ENCODE results near the gene EPB42.

Gene EPB42

DNA sequence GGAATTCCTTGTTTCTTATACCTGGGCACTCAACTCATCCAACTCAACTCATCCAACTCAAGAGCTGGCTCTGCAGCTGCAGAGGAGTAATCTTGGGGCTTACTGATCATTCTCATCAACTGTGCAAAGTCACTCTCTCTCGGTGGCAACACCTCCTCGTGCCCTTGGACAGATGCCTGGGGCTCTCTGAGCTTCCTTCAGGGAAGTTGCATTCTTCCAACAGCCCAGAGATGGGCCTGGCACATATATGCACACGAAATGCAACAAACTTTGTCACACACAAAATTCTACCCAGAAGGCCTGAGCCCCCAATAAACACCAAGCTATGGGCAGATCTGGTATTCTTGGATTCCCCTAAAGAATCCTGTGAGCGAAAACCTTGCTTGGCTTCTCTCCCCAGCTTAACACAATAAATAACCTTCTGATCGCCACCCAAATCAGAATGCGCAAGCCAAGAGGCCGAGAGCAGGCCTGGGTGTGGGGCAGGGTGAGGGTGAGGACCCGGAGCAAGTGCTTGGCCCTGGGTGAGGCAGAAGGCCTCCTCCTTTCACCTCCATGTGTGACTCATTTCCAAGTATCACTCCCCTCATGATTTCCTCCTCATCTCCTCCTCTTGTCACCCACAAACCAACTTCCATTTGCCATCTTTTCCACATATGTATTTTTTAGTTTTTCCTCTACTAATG lies 30.5 kb upstream of the EPB42 start:
- no peaks in the 10 kb centered on the region for H3K9me3 ChIP-seq (ENCODE audit: control extremely low read depth in 1 of 5, control insufficient read depth in 4 of 5, insufficient read depth in 2 of 5, low read depth in 1 of 5, low read length in 4 of 5)
- no peaks in the 10 kb centered on the region for H3K27me3 ChIP-seq (replicated peaks in 2 of 5; ENCODE audit: control insufficient read depth in 4 of 5, insufficient read depth in 5 of 5, low read length in 4 of 5)
- no peak overlapping the region for H3K4me3 ChIP-seq (ENCODE audit: control insufficient read depth in 1 of 7, extremely low read depth in 1 of 7, insufficient read depth in 4 of 7, low read depth in 2 of 7, low read length in 6 of 7)
- no peaks in the 10 kb centered on the region for H3K36me3 ChIP-seq (ENCODE audit: control insufficient read depth in 4 of 4, insufficient read depth in 4 of 4, low read length in 3 of 4)
- H3K4me1 ChIP-seq (ENCODE audit: control extremely low read depth in 1 of 4, control insufficient read depth in 4 of 4, insufficient read depth in 4 of 4, low read length in 3 of 4) = peaks cover 0 to 66% (median 21%) of the 10 kb centered on the region in 4 experiments
- CTCF ChIA-PET = interaction anchor here (0.7 to 3.5 kb wide), 7 partner anchors 10 to 40 kb away, joined by 3 to 27 read pairs (median 3); partner anchors contain the start of gene TGM5
- WGBS (ENCODE audit: insufficient coverage) = 77% methylated on average over 5 of the region's 8 CpGs
- no peak overlapping the region for H3K27ac ChIP-seq (ENCODE audit: insufficient read depth in 1 of 2, low read depth in 1 of 2, low read length in 2 of 2, poor library complexity in 1 of 2, severe bottlenecking in 2 of 2)
- POLR2A ChIA-PET = no interaction called here
- no peak for DNase-seq

DNA sequence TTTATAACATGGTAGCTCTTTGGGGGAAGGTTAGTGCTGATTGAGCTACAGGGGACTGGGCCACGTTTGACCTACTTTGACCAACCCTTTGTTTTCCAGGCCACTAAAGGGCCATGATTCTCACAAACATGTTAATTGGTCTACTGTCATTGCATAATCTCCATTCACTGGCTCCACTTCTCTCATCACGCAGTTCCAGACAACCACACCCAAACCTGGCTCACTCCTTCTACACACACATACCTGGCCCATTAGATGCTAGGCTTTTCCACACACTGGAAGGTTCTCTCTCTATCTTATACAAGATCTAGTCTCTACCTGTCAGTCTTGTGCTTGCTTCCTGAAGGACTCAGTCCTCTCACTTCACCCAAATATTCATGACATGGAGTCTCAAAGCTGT lies 30.0 kb upstream of the EPB42 start:
- Histone ChIP-seq H3K4me3 (ENCODE audit: control insufficient read depth in 1 of 7, extremely low read depth in 1 of 7, insufficient read depth in 4 of 7, low read depth in 2 of 7, low read length in 6 of 7) (no peak overlapping the region), H3K27me3 (replicated peaks in 2 of 5; ENCODE audit: control insufficient read depth in 4 of 5, insufficient read depth in 5 of 5, low read length in 4 of 5) (no peaks in the 10 kb centered on the region), H3K4me1 (ENCODE audit: control extremely low read depth in 1 of 4, control insufficient read depth in 4 of 4, insufficient read depth in 4 of 4, low read length in 3 of 4) (peaks cover 0 to 72% (median 21%) of the 10 kb centered on the region in 4 experiments), H3K9me3 (ENCODE audit: control extremely low read depth in 1 of 5, control insufficient read depth in 4 of 5, insufficient read depth in 2 of 5, low read depth in 1 of 5, low read length in 4 of 5) (no peaks in the 10 kb centered on the region), H3K27ac (ENCODE audit: insufficient read depth in 1 of 2, low read depth in 1 of 2, low read length in 2 of 2, poor library complexity in 1 of 2, severe bottlenecking in 2 of 2) (no peak overlapping the region), H3K36me3 (ENCODE audit: control insufficient read depth in 4 of 4, insufficient read depth in 4 of 4, low read length in 3 of 4) (no peaks in the 10 kb centered on the region)
- WGBS (ENCODE audit: insufficient coverage) = 90% methylated on average over 2 of the region's 2 CpGs
- DNase-seq = no peak
- ChIA-PET POLR2A (no interaction called here), CTCF (interaction anchor here (0.7 to 3.5 kb wide), 8 partner anchors 10 to 39 kb away, joined by 3 to 27 read pairs (median 3); partner anchors contain the start of gene TGM5)

DNA sequence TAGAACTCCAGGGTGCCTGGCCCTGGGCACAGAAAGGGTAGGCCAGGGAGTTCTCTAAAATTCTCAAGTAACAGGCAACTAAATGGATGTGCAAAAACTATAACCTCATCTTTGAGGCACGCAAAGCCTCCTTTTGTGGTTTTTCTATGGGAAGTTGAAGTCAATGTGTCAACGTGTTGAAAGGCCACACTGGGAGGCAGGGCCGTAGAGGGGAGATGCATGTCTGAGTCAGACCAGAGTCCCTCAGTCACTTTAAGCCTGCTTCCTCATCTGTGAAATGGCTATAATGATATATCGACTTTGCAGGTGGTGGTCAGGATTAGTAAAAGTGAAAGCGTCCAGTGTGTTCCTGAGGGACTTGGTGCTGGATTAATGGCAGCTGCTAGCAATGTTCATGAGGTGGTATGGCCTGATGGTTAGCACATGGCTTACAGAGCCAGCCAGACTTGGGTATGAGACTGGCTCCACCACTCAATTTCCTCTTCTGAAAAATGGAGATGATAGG lies 28.9 kb upstream of the EPB42 start:
- Histone ChIP-seq H3K27ac (ENCODE audit: insufficient read depth in 1 of 2, low read depth in 1 of 2, low read length in 2 of 2, poor library complexity in 1 of 2, severe bottlenecking in 2 of 2) (no peak overlapping the region), H3K4me3 (ENCODE audit: control insufficient read depth in 1 of 7, extremely low read depth in 1 of 7, insufficient read depth in 4 of 7, low read depth in 2 of 7, low read length in 6 of 7) (no peak overlapping the region)
- peak; percentile 82 to 96 (median 95) for DNase-seq

DNA sequence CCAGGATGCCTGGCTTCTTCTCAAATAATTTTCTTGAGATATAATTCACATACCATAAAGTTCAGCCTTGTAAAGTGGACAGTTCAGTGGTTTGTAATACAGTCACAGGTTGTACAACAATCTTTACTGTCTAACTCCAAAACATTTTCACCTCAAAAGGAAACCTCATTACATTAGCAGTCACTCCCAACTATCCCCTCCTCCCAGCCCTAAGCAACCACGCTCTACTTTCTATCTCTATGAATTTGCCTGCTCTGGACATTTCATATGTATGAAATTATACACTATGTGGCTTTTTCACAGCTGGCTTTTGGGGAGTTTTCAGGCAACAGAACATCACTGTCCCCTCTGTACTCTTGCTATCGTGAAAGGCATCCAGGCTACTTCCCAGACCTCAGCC lies 28.4 kb upstream of the EPB42 start:
- H3K27ac ChIP-seq (ENCODE audit: insufficient read depth in 1 of 2, low read depth in 1 of 2, low read length in 2 of 2, poor library complexity in 1 of 2, severe bottlenecking in 2 of 2) = no peak overlapping the region
- H3K4me3 ChIP-seq (ENCODE audit: control insufficient read depth in 1 of 7, extremely low read depth in 1 of 7, insufficient read depth in 4 of 7, low read depth in 2 of 7, low read length in 6 of 7) = no peak overlapping the region
- peak in 1 of 3 donors; percentile 38 for DNase-seq
- WGBS (ENCODE audit: insufficient coverage) = 11% methylated on average over 2 of the region's 2 CpGs
- H3K27me3 ChIP-seq (replicated peaks in 2 of 5; ENCODE audit: control insufficient read depth in 4 of 5, insufficient read depth in 5 of 5, low read length in 4 of 5) = peaks cover 0 to 4% (median 0%) of the 10 kb centered on the region in 5 experiments
- ChIA-PET CTCF (interaction anchor here (1.5 kb wide), 2 partner anchors 19 to 20 kb away, joined by 5 read pairs; no protein-coding TSS in a partner anchor), POLR2A (no interaction called here)
- H3K4me1 ChIP-seq (ENCODE audit: control extremely low read depth in 1 of 4, control insufficient read depth in 4 of 4, insufficient read depth in 4 of 4, low read length in 3 of 4) = peaks cover 0 to 73% (median 21%) of the 10 kb centered on the region in 4 experiments
- no peaks in the 10 kb centered on the region for H3K36me3 ChIP-seq (ENCODE audit: control insufficient read depth in 4 of 4, insufficient read depth in 4 of 4, low read length in 3 of 4)
- no peaks in the 10 kb centered on the region for H3K9me3 ChIP-seq (ENCODE audit: control extremely low read depth in 1 of 5, control insufficient read depth in 4 of 5, insufficient read depth in 2 of 5, low read depth in 1 of 5, low read length in 4 of 5)

More for the DNA sequence above, 28.9 kb upstream of the EPB42 start:
- CTCF ChIA-PET = interaction anchor here (1.0 to 3.5 kb wide), 6 partner anchors 15 to 38 kb away, joined by 3 to 27 read pairs (median 4); partner anchors contain the start of gene TGM5
- Histone ChIP-seq H3K4me1 (ENCODE audit: control extremely low read depth in 1 of 4, control insufficient read depth in 4 of 4, insufficient read depth in 4 of 4, low read length in 3 of 4) (peaks cover 0 to 74% (median 21%) of the 10 kb centered on the region in 4 experiments), H3K27me3 (replicated peaks in 2 of 5; ENCODE audit: control insufficient read depth in 4 of 5, insufficient read depth in 5 of 5, low read length in 4 of 5) (no peaks in the 10 kb centered on the region), H3K9me3 (ENCODE audit: control extremely low read depth in 1 of 5, control insufficient read depth in 4 of 5, insufficient read depth in 2 of 5, low read depth in 1 of 5, low read length in 4 of 5) (no peaks in the 10 kb centered on the region), H3K36me3 (ENCODE audit: control insufficient read depth in 4 of 4, insufficient read depth in 4 of 4, low read length in 3 of 4) (no peaks in the 10 kb centered on the region)
- WGBS (ENCODE audit: insufficient coverage) = 0% methylated on average over 5 of the region's 5 CpGs
- POLR2A ChIA-PET = no interaction called here

DNA sequence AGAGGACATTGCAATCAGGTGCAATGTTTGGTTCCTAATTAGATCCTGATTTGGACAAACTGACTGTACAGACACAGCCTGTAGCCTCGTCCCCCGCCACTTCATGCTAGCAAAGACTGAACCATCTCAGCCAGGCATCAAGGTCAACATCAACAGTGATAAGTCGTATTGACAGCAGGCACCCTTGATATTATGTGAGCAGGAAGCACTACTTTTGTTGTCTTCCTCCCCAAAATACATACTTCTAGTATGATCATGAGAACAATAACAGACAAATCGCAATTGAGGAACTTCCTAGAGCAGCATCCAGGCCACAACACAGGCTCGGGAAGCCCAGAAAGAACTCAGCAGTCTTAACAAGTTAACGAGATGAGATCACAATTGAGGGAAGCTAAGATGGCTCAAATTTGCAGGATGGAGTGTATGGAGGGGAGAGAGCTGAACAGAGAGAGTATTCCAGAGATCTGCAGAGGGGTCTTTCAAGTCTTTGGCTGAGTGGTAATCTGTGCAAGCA lies 25.5 kb upstream of the EPB42 start:
- H3K36me3 ChIP-seq (ENCODE audit: control insufficient read depth in 4 of 4, insufficient read depth in 4 of 4, low read length in 3 of 4) = no peaks in the 10 kb centered on the region
- H3K27ac ChIP-seq (ENCODE audit: insufficient read depth in 1 of 2, low read depth in 1 of 2, low read length in 2 of 2, poor library complexity in 1 of 2, severe bottlenecking in 2 of 2) = no peak overlapping the region
- H3K4me1 ChIP-seq (ENCODE audit: control extremely low read depth in 1 of 4, control insufficient read depth in 4 of 4, insufficient read depth in 4 of 4, low read length in 3 of 4) = peaks cover 0 to 48% (median 16%) of the 10 kb centered on the region in 4 experiments
- 61% methylated on average over 4 of the region's 6 CpGs for WGBS (ENCODE audit: insufficient coverage)
- peak in 1 of 3 donors; percentile 25 for DNase-seq
- ChIA-PET CTCF (interaction anchor here (0.7 to 5.8 kb wide), 8 partner anchors 15 to 42 kb away, joined by 3 to 30 read pairs (median 5); no protein-coding TSS in a partner anchor), POLR2A (no interaction called here)
- H3K27me3 ChIP-seq (replicated peaks in 2 of 5; ENCODE audit: control insufficient read depth in 4 of 5, insufficient read depth in 5 of 5, low read length in 4 of 5) = peaks cover 0 to 19% (median 11%) of the 10 kb centered on the region in 5 experiments
- no peak overlapping the region for H3K4me3 ChIP-seq (ENCODE audit: control insufficient read depth in 1 of 7, extremely low read depth in 1 of 7, insufficient read depth in 4 of 7, low read depth in 2 of 7, low read length in 6 of 7)
- no peaks in the 10 kb centered on the region for H3K9me3 ChIP-seq (ENCODE audit: control extremely low read depth in 1 of 5, control insufficient read depth in 4 of 5, insufficient read depth in 2 of 5, low read depth in 1 of 5, low read length in 4 of 5)

DNA sequence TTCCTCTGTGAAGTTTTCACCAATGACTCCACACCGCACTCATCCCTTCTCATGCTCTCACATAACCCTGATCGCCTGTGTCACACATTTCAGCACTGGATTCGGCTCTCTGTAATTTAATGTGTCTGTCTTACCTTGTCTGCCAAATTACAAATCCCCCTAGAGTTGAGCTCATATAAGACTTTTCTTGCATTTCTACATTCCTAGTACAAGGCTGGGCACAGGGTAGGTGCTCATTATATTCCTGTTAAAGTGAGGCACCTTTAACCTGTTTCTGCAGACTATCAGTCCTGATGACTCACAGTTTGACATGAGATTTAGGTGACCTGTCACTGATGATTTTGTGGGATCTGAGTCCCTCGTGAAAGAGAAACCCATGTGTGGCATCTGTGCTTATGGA lies 23.3 kb upstream of the EPB42 start:
- Histone ChIP-seq H3K4me1 (ENCODE audit: control extremely low read depth in 1 of 4, control insufficient read depth in 4 of 4, insufficient read depth in 4 of 4, low read length in 3 of 4) (peaks cover 3 to 49% (median 17%) of the 10 kb centered on the region in 4 experiments), H3K4me3 (ENCODE audit: control insufficient read depth in 1 of 7, extremely low read depth in 1 of 7, insufficient read depth in 4 of 7, low read depth in 2 of 7, low read length in 6 of 7) (no peak overlapping the region), H3K27ac (ENCODE audit: insufficient read depth in 1 of 2, low read depth in 1 of 2, low read length in 2 of 2, poor library complexity in 1 of 2, severe bottlenecking in 2 of 2) (no peak overlapping the region), H3K9me3 (ENCODE audit: control extremely low read depth in 1 of 5, control insufficient read depth in 4 of 5, insufficient read depth in 2 of 5, low read depth in 1 of 5, low read length in 4 of 5) (no peaks in the 10 kb centered on the region), H3K27me3 (replicated peaks in 2 of 5; ENCODE audit: control insufficient read depth in 4 of 5, insufficient read depth in 5 of 5, low read length in 4 of 5) (peaks cover 0 to 23% (median 11%) of the 10 kb centered on the region in 5 experiments), H3K36me3 (ENCODE audit: control insufficient read depth in 4 of 4, insufficient read depth in 4 of 4, low read length in 3 of 4) (no peaks in the 10 kb centered on the region)
- 92% methylated on average over 4 of the region's 4 CpGs for WGBS (ENCODE audit: insufficient coverage)
- no peak for DNase-seq
- ChIA-PET CTCF (interaction anchor here (0.6 to 5.8 kb wide), 3 partner anchors 18 to 1019 kb away, joined by 3 to 30 read pairs (median 5); no protein-coding TSS in a partner anchor), POLR2A (no interaction called here)

All from common myeloid progenitor, CD34-positive (primary cell).